Right renal cortex interstitium (tissue), 3 donors: Measurements from ENCODE around the gene FSCN2. TPM values are rescaled to one million over a fixed set of nuclear protein-coding genes. Genes with fewer than 3 reads are reported as not detected.

Experiments used
- DNase-seq, 3 donors: peaks; one replicate each; pipeline ENCODE4 v3.0.0-alpha.2; 2013; ENCODE audit warnings: low read depth in 3 of 3, low spot score in 2 of 3
- polyA plus RNA-seq, 3 donors: library from polyadenylated mRNA; unstranded; fragments of 120-200 nt; gene quantifications; one replicate each; pipeline ENCODE4 v1.2.1, GENCODE V29; 2013; ENCODE audit not compliant: insufficient read length in 3 of 3

The FSCN2 gene
- polyA plus RNA-seq, 3 donors: 1.00 to 1.2 (median 1.1) TPM

- DNase-seq: no peak
These were observed 10.7 kb downstream of the FSCN2 start for GRCh38 chr17:81538651-81539570.

- no peak for DNase-seq
These were observed 11.4 kb downstream of the FSCN2 start for GRCh38 chr17:81539571-81539900.

- no peak for DNase-seq
These were observed 11.9 kb downstream of the FSCN2 start for GRCh38 chr17:81539961-81540675.

GRCh38 chr17:81540676-81541027, 12.5 kb downstream of the FSCN2 start:
- DNase-seq: no peak

GRCh38 chr17:81541123-81541522, 12.9 kb downstream of the FSCN2 start:
- no peak for DNase-seq

- DNase-seq: no peak
These were observed 14.5 kb downstream of the FSCN2 start for GRCh38 chr17:81542431-81543338.

GRCh38 chr17:81543339-81543675, 15.1 kb downstream of the FSCN2 start:
- no peak for DNase-seq

- no peak for DNase-seq
These were observed 15.6 kb downstream of the FSCN2 start for GRCh38 chr17:81543756-81544155.

GRCh38 chr17:81544281-81544974, 16.3 kb downstream of the FSCN2 start:
- no peak for DNase-seq

GRCh38 chr17:81545160-81545949, 17.2 kb downstream of the FSCN2 start:
- no peak for DNase-seq

- no peak for DNase-seq
These were observed 18.9 kb downstream of the FSCN2 start for GRCh38 chr17:81546906-81547613.

- no peak for DNase-seq
These were observed 19.4 kb downstream of the FSCN2 start for GRCh38 chr17:81547614-81547982.

- DNase-seq: no peak
These were observed 20.9 kb downstream of the FSCN2 start for GRCh38 chr17:81549031-81549557.

- no peak for DNase-seq
These were observed 21.6 kb downstream of the FSCN2 start for GRCh38 chr17:81549826-81550225.

- no peak for DNase-seq
These were observed 22.1 kb downstream of the FSCN2 start for GRCh38 chr17:81550285-81550684.

- no peak for DNase-seq
These were observed 22.8 kb downstream of the FSCN2 start for GRCh38 chr17:81550830-81551457.

- DNase-seq: no peak
These were observed 23.5 kb downstream of the FSCN2 start for GRCh38 chr17:81551458-81552243.
